ENCODE results near the gene LRRC37A3.
"Not testable (repeated sequence)": the region's sequence is repeated elsewhere in the genome, so short reads cannot be mapped to it uniquely, and the experiment has no call there.

The LRRC37A3 gene

DNA sequence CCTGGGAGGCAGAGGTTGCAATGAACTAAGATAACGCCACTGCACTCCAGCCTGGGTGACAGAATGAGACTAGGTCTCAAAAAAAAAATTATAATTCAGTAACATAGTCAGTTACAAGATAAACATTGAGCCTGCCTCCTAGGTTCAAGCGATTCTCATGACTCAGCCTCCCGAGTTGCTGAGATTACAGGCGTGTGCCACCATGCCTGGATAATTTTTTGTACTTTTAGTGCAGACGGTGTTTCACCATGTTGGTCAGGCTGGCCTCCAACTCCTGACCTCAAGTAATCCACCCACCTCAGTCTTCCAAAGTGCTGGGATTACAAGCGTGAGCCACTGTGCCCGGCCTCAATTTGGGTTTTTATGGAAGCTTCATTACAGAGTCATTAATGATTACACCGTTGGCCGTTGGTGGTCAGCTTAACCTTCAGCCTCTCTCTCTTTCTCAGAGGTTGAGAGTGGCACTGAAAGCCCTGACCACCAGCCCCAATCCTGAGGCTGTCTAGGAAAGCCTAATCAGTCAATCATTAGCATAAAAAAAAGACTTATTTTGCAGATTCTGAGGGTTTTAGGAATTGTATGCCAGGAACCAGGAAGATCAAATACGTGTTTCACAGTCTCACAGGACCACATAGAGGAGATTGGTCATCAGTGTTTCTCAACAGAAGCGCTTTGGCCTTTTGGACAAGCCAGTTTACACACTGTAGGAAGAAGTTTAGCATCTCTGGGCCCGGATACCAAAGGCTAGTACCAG, 1.3 kb upstream of the LRRC37A3 start:
- H3K9me3 ChIP-seq: no peaks in the 10 kb centered on the region
- H4K20me1 ChIP-seq: no peaks in the 10 kb centered on the region
- no peak overlapping the region for H3K27ac ChIP-seq
- no peaks in the 10 kb centered on the region for H3K27me3 ChIP-seq
- no peak overlapping the region for H3K4me3 ChIP-seq
- TF ChIP-seq Cebpa-rat (IDR thresholded peaks at IDR 0.05): no peak
- peak overlapping the region; percentile 80 for H3K4me2 ChIP-seq
- peaks cover 31% of the 10 kb centered on the region for H3K4me1 ChIP-seq
- no peak overlapping the region for H3K9ac ChIP-seq
- H3K36me3 ChIP-seq: no peaks in the 10 kb centered on the region

DNA sequence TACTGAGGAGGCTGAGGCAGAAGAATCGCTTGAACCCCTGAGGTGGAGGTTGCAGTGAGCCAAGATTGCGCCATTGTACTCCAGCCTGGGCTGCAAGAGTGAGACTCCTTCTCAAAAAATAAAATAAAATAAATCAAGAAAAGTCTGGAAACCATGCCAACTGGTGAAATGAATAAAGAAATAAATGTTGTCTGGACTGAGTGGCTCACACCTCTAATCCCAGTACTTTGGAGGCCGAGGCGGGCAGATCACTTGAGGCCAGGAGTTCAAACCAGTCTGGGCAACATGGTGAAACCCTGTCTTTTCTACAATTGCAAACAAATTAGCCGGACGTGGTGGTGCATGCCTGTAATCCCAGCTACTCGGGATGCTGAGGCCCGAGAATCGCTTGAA, 744 bp upstream of the LRRC37A3 start:
- no peak for TF ChIP-seq Cebpa-rat (IDR thresholded peaks at IDR 0.05)
- peaks cover 31% of the 10 kb centered on the region for H3K4me1 ChIP-seq
- no peaks in the 10 kb centered on the region for H4K20me1 ChIP-seq
- no peaks in the 10 kb centered on the region for H3K27me3 ChIP-seq
- H3K27ac ChIP-seq: peak overlapping the region; percentile 94
- H3K9ac ChIP-seq: peak overlapping the region; percentile 90
- H3K36me3 ChIP-seq: no peaks in the 10 kb centered on the region
- H3K4me3 ChIP-seq: peak overlapping the region; percentile 75
- peak overlapping the region; percentile 80 for H3K4me2 ChIP-seq
- H3K9me3 ChIP-seq: no peaks in the 10 kb centered on the region

DNA sequence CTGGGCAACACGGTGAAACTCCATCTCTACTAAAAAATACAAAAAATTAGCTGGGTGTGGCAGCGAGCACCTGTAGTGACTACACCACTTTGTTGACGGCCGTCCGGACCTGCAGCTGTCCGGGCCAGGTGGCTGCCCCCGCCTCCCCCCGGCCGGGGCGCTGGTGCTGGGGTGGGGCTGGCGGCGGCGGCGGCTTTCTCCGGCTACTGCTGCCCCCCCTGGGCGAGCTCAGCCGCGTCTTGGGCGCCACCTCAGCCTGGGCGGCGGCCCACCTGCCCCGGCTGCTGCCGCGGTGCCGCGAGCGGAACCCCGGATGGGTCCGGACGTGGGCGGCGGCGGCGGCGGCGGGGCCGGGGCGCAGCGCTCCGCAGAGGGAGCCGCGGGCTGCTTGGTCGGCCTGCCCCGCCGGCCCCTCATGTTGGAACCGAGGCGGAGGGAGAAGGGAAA, 413 bp downstream of the LRRC37A3 start:
- Histone ChIP-seq H3K4me1 (peaks cover 30% of the 10 kb centered on the region), H3K27ac (peak overlapping the region; percentile 94), H3K4me2 (peak overlapping the region; percentile 63), H3K9ac (peak overlapping the region; percentile 90), H3K4me3 (peak overlapping the region; percentile 75)
- H4K20me1 ChIP-seq, H3K27me3 ChIP-seq, H3K9me3 ChIP-seq, H3K36me3 ChIP-seq: not testable (repeated sequence)

- H3K9me3 ChIP-seq, H3K27ac ChIP-seq, H4K20me1 ChIP-seq, H3K4me3 ChIP-seq, H3K9ac ChIP-seq, H3K4me2 ChIP-seq, H3K36me3 ChIP-seq, H3K27me3 ChIP-seq: not testable (repeated sequence)
- peaks cover 17% of the 10 kb centered on the region for H3K4me1 ChIP-seq
Observed at GRCh38 chr17:64917540-64917939, 1.7 kb downstream of the LRRC37A3 start.

- H3K4me2 ChIP-seq, H3K36me3 ChIP-seq, H3K27me3 ChIP-seq, H3K4me3 ChIP-seq, H4K20me1 ChIP-seq, H3K9me3 ChIP-seq, H3K4me1 ChIP-seq, H3K27ac ChIP-seq, H3K9ac ChIP-seq: not testable (repeated sequence)
Observed at GRCh38 chr17:64915244-64915643, 4.0 kb downstream of the LRRC37A3 start.

DNA sequence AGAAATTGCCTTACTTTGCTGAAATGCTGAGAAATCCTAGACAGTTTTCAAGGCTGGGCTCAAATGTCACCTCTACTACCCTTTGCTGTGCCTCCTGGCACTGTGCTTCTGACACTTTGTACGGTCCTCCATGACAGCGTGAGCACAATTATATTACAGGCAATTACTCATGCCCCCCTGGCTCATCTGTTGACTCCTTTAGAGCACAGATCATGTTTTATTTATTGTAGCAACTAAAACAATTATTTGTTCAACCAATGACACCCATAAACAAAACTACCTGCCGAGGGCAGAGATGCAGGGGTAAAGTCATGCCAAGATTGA, 9.1 kb downstream of the LRRC37A3 start:
- H3K4me3 ChIP-seq, H3K4me2 ChIP-seq, H3K9ac ChIP-seq, H3K27ac ChIP-seq, H4K20me1 ChIP-seq, H3K27me3 ChIP-seq, H3K36me3 ChIP-seq, H3K9me3 ChIP-seq, H3K4me1 ChIP-seq: not testable (repeated sequence)

- H3K9ac ChIP-seq, H3K9me3 ChIP-seq, H3K4me2 ChIP-seq, H3K4me1 ChIP-seq, H3K36me3 ChIP-seq, H4K20me1 ChIP-seq, H3K27me3 ChIP-seq, H3K4me3 ChIP-seq, H3K27ac ChIP-seq: not testable (repeated sequence)
Observed at GRCh38 chr17:64909511-64910190, 9.6 kb downstream of the LRRC37A3 start.

DNA sequence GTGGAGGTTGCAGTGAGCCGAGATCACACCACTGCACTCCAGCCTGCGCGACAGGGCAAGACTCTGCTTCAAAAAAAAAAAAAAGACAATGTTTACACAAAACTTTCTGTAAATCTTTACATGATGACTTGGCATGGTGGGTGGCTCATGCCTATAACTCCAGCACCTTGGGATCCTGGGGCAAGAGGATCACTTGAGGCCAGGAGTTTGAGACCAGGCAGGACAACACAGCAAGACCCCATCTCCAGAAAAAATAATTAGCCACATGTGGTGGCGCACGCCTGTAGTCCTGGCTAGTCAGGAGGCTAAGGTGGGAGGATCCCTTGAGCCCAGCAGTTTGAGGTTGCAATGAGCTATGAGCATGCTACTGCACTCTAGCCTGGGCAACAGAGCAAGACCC, 15.2 kb downstream of the LRRC37A3 start:
- not testable (repeated sequence) for H3K27ac ChIP-seq, H3K4me1 ChIP-seq, H3K4me2 ChIP-seq, H3K27me3 ChIP-seq, H3K36me3 ChIP-seq, H3K9ac ChIP-seq, H3K4me3 ChIP-seq, H3K9me3 ChIP-seq, H4K20me1 ChIP-seq

GRCh38 chr17:64897136-64897535, 22.1 kb downstream of the LRRC37A3 start:
- H3K4me3 ChIP-seq, H3K27me3 ChIP-seq, H3K36me3 ChIP-seq, H3K9me3 ChIP-seq, H3K4me1 ChIP-seq, H3K4me2 ChIP-seq, H3K27ac ChIP-seq, H4K20me1 ChIP-seq, H3K9ac ChIP-seq: not testable (repeated sequence)

- H4K20me1 ChIP-seq, H3K27me3 ChIP-seq, H3K4me2 ChIP-seq, H3K9me3 ChIP-seq, H3K27ac ChIP-seq, H3K9ac ChIP-seq, H3K4me1 ChIP-seq, H3K36me3 ChIP-seq, H3K4me3 ChIP-seq: not testable (repeated sequence)
Observed at GRCh38 chr17:64874210-64874609, 45.1 kb downstream of the LRRC37A3 start.

DNA sequence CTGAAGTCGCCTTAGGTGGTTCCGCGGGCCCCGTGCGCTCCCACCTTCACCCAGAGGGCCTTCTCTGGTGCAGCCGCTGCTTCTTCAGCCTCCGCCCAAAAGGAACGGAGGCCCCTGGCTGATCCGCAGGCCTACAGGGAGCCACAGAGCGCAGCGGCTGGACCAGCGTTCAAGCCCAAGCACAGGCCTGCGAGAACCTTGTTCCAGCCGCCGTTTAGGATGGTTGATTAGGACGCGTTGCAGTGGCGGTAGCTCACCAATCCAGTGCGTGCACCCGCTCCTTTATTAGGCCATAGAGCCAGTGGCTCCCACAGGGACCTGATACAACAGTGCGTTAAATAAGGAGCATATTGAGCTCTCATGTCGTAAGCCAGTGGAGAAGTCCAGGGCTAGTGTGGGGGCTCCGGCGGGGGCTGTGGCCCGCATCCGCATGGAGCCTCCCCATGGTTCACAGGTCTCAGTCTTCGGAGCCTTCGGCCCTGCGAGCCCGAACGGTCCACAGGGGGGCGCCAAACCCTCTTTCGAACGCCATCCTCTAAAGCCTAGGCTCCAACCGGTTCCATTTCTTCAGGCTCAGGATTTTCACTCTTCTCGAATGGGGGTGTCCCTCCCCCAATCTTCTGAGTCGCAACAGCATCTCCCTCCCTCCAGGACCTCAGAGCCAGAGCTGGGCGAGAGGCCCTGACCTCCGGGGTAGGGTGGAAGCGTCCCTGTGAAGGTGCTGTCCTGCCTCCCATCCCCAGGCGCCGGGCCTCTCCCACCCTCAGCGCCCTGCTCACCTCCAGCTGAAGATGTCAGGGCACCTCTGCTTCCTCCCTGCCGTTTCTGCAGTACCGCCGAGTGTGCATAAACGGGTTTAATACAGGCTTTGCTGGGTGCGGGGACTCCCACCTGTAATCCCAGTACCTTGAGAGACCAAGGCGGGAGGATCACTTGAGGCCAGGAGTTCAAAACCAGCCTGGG, 71.5 kb downstream of the LRRC37A3 start:
- not testable (repeated sequence) for H3K9me3 ChIP-seq, H3K4me2 ChIP-seq, H3K4me3 ChIP-seq, H3K27me3 ChIP-seq, H3K27ac ChIP-seq, H3K9ac ChIP-seq, H3K4me1 ChIP-seq, H3K36me3 ChIP-seq, H4K20me1 ChIP-seq

DNA sequence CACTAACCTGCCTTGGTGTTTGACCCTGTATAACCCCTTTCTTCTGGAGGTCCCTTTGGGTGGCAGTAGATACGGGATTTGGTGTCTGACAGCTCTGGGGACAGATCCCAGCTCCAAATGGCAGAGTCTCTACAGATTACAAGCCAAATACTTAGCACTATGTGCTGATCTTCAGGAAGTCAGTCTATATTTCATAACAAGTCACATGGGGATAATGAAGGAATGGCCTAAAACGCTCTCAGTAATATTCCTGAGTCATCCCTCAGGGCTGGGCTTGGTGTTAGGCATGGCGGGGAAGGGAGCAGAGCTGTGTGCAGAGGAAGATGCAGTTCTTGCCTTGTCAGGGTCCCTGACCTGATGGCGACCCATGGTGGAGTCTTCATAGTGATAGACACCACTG, 72.4 kb downstream of the LRRC37A3 start:
- not testable (repeated sequence) for H4K20me1 ChIP-seq

GRCh38 chr17:64843918-64844317, 75.4 kb downstream of the LRRC37A3 start:
- H3K4me3 ChIP-seq, H3K4me2 ChIP-seq, H4K20me1 ChIP-seq, H3K9me3 ChIP-seq, H3K27ac ChIP-seq, H3K36me3 ChIP-seq, H3K27me3 ChIP-seq, H3K9ac ChIP-seq: not testable (repeated sequence)
- peaks cover 27% of the 10 kb centered on the region for H3K4me1 ChIP-seq

More for the DNA sequence above, 72.4 kb downstream of the LRRC37A3 start:
- H3K36me3 ChIP-seq, H3K27ac ChIP-seq, H3K4me1 ChIP-seq, H3K4me3 ChIP-seq, H3K27me3 ChIP-seq, H3K4me2 ChIP-seq, H3K9ac ChIP-seq, H3K9me3 ChIP-seq: not testable (repeated sequence)

- H3K36me3 ChIP-seq, H4K20me1 ChIP-seq, H3K9me3 ChIP-seq, H3K27ac ChIP-seq, H3K4me2 ChIP-seq, H3K4me3 ChIP-seq, H3K27me3 ChIP-seq, H3K9ac ChIP-seq: not testable (repeated sequence)
- H3K4me1 ChIP-seq: peaks cover 37% of the 10 kb centered on the region
Observed at GRCh38 chr17:64842900-64843299, 76.4 kb downstream of the LRRC37A3 start.
